SK-N-SH (cell line): Measurements from ENCODE around the gene STK39. TPM values are rescaled to one million over a fixed set of nuclear protein-coding genes. Genes with fewer than 3 reads are reported as not detected.

Source experiments
- CTCF ChIA-PET: fragments of 300-600, 350-600 bp; formaldehyde crosslinking; extraction: SDS; loops from one replicate; lab custom pipeline; 2021; lab: Yijun Ruan, JAX
- POLR2A ChIA-PET: fragments of 350-600 bp; sonication (Branson Sonifier 250); formaldehyde crosslinking; extraction: SDS; loops from one replicate; lab custom pipeline; 2020; ENCODE audit warnings: antibody characterized with exemption, inconsistent platforms; lab: Yijun Ruan, JAX
- DNase-seq: peaks from one replicate; pipeline ENCODE4 v3.0.0; 2012
- H2AFZ ChIP-seq: fragments of 200-600 bp; sonication (generic); 2 replicates; pipeline ENCODE4 v1.8.1; 2016; ENCODE audit warnings: antibody characterized with exemption, mild to moderate bottlenecking, low read depth
- H3F3A ChIP-seq: fragments of 200-600 bp; sonication (generic); replicated peaks from 2 replicates; pipeline ENCODE3; 2016; ENCODE audit warnings: antibody characterized with exemption, mild to moderate bottlenecking; ENCODE audit not compliant: insufficient read depth
- H3K27ac ChIP-seq, 2 experiments: fragments of 200-500 bp in 1 of 2; fragments of 200-600 bp in 1 of 2; sonication (Bioruptor generic) in 1 of 2; sonication (generic), shearing (Covaris generic) in 1 of 2; 2 replicates each; pipeline versions ENCODE4 v1.5.1 to v1.6.1; 2014 to 2016; ENCODE audit warnings: low read depth in 2 of 2, inconsistent platforms in 1 of 2, low read length in 1 of 2, mild to moderate bottlenecking in 1 of 2, mixed read lengths in 1 of 2
- H3K27me3 ChIP-seq: fragments of 200-600 bp; sonication (generic), shearing (Covaris generic); 2 replicates; pipeline ENCODE4 v1.6.1; 2016; ENCODE audit warnings: mixed run types; ENCODE audit not compliant: insufficient read depth
- H3K36me3 ChIP-seq, 2 experiments: fragments of 200-500 bp in 1 of 2; fragments of 200-600 bp in 1 of 2; sonication (Bioruptor generic) in 1 of 2; sonication (generic) in 1 of 2; replicated peaks in 1 of 2; 2 replicates each; pipeline versions ENCODE3 to v1.5.1; 2014 to 2016; ENCODE audit warnings: low read length in 1 of 2, mild to moderate bottlenecking in 1 of 2; ENCODE audit not compliant: insufficient read depth in 2 of 2, control insufficient read depth in 1 of 2
- H3K4me1 ChIP-seq, 2 experiments: fragments of 200-500 bp in 1 of 2; fragments of 200-600 bp in 1 of 2; sonication (Bioruptor generic) in 1 of 2; sonication (generic), shearing (Covaris generic) in 1 of 2; 2 replicates each; pipeline versions ENCODE4 v1.5.1 to v1.6.1; 2014 to 2016; ENCODE audit warnings: low read depth in 1 of 2, low read length in 1 of 2, mixed run types in 1 of 2; ENCODE audit not compliant: insufficient read depth in 2 of 2, control insufficient read depth in 1 of 2
- H3K4me2 ChIP-seq: fragments of 200-600 bp; sonication (generic), shearing (Covaris generic); 2 replicates; pipeline ENCODE4 v1.6.1; 2017; ENCODE audit warnings: mixed run types
- H3K4me3 ChIP-seq, 2 experiments: fragments of 200-500 bp in 1 of 2; fragments of 200-600 bp in 1 of 2; sonication (Bioruptor generic) in 1 of 2; sonication (generic), shearing (Covaris generic) in 1 of 2; 2 replicates each; pipeline versions ENCODE4 v1.5.1 to v1.8.1; 2014 to 2016; ENCODE audit warnings: low read depth in 2 of 2, inconsistent platforms in 1 of 2, low read length in 1 of 2, mild to moderate bottlenecking in 1 of 2, mixed read lengths in 1 of 2, moderate library complexity in 1 of 2
- H3K79me2 ChIP-seq: fragments of 200-600 bp; sonication (generic); 2 replicates; pipeline ENCODE4 v1.8.1; 2017; ENCODE audit warnings: mild to moderate bottlenecking; ENCODE audit not compliant: insufficient read depth
- H3K9ac ChIP-seq: fragments of 200-600 bp; sonication (generic); 2 replicates; pipeline ENCODE4 v1.6.1; 2017; ENCODE audit warnings: mixed run types
- H3K9me2 ChIP-seq: fragments of 200-600 bp; sonication (generic); 2 replicates; pipeline ENCODE4 v1.6.1; 2017; ENCODE audit warnings: mixed run types
- H3K9me3 ChIP-seq: fragments of 200-600 bp; sonication (generic); 2 replicates; pipeline ENCODE4 v1.6.1; 2017; ENCODE audit warnings: mixed run types, mild to moderate bottlenecking, moderate library complexity
- H4K20me1 ChIP-seq: fragments of 200-600 bp; sonication (generic); 2 replicates; pipeline ENCODE4 v1.6.1; 2017; ENCODE audit warnings: mild to moderate bottlenecking, mixed run types; ENCODE audit not compliant: insufficient read depth
- ELF1 ChIP-seq: IDR thresholded peaks from 2 replicates; pipeline ENCODE4 v1.4.0; 2012
- EZH2phosphoT487 ChIP-seq: fragments of 200-600 bp; sonication (generic); IDR thresholded peaks from 2 replicates; pipeline ENCODE4 v1.6.1; 2017; ENCODE audit warnings: low read depth, mixed run types, mild to moderate bottlenecking, antibody characterized with exemption, moderate library complexity, borderline replicate concordance
- FOXM1 ChIP-seq: IDR thresholded peaks from 2 replicates; pipeline ENCODE4 v1.4.0; 2012; ENCODE audit warnings: low read depth, mild to moderate bottlenecking
- GABPA ChIP-seq: IDR thresholded peaks from 2 replicates; pipeline ENCODE4 v1.4.0; 2012; ENCODE audit warnings: low read depth, mild to moderate bottlenecking
- IRF3 ChIP-seq: fragments of 150-350 bp; IDR thresholded peaks from 2 replicates; pipeline ENCODE4 v1.6.1; 2016; ENCODE audit warnings: mild to moderate bottlenecking, low read depth, low read length
- MEF2A ChIP-seq: IDR thresholded peaks from 2 replicates; pipeline ENCODE4 v1.4.0; 2012; ENCODE audit warnings: low read depth, borderline replicate concordance
- MXI1 ChIP-seq: IDR thresholded peaks from 2 replicates; pipeline ENCODE4 v1.6.1; 2012; ENCODE audit warnings: mild to moderate bottlenecking, low read depth, low read length, improper control_type of control experiment
- NFIC ChIP-seq: IDR thresholded peaks from 2 replicates; pipeline ENCODE4 v1.4.0; 2012; ENCODE audit warnings: borderline replicate concordance
- RAD21 ChIP-seq: IDR thresholded peaks from 2 replicates; pipeline ENCODE4 v1.6.1; 2012; ENCODE audit warnings: mild to moderate bottlenecking, low read length
- RCOR1 ChIP-seq: fragments of 150-350 bp; IDR thresholded peaks from 2 replicates; pipeline ENCODE4 v1.6.1; 2017; ENCODE audit warnings: antibody characterized with exemption, low read length
- SIN3A ChIP-seq: IDR thresholded peaks from 2 replicates; pipeline ENCODE4 v1.6.1; 2012; ENCODE audit warnings: low read depth, mild to moderate bottlenecking, low read length, moderate library complexity, borderline replicate concordance
- SMC3 ChIP-seq: IDR thresholded peaks from 2 replicates; pipeline ENCODE4 v1.6.1; 2012; ENCODE audit warnings: low read depth, low read length, improper control_type of control experiment
- TCF12 ChIP-seq: IDR thresholded peaks from 2 replicates; pipeline ENCODE4 v1.4.0; 2012
- TEAD4 ChIP-seq: IDR thresholded peaks from 2 replicates; pipeline ENCODE4 v1.4.0; 2012; ENCODE audit warnings: mild to moderate bottlenecking, borderline replicate concordance; ENCODE audit not compliant: insufficient read depth
- YY1 ChIP-seq: IDR thresholded peaks from 2 replicates; pipeline ENCODE4 v1.4.0; 2012; ENCODE audit warnings: low read depth, mild to moderate bottlenecking
- WGBS: methylation state at CpG from one replicate; pipeline ENCODE4 v1.1.6; 2017; ENCODE audit warnings: low lambda C conversion rate; 5-methylcytosine and 5-hydroxymethylcytosine counted together
- polyA plus RNA-seq, 3 experiments: library from polyadenylated mRNA; depleted of rRNA; stranded (reverse); fragments of >200 nt; gene quantifications; 2 replicates each; pipeline ENCODE4 v1.2.3, GENCODE V29; 2012
- TF ChIP-seq, protein P1 (sequence below): IDR thresholded peaks from 2 replicates; pipeline ENCODE4 v1.4.0; 2012; ENCODE audit warnings: low read depth
- TF ChIP-seq, protein P2 (sequence below): IDR thresholded peaks from 2 replicates; pipeline ENCODE4 v1.4.0; 2012; ENCODE audit warnings: low read depth, borderline replicate concordance

The STK39 gene
- polyA plus RNA-seq, 1 of the 3 experiments (the other 2 are of a cell fraction) = 9.6 TPM

- whole genome bisulfite sequencing = 100% methylated on average over 3 of the region's 3 CpGs
- no peak for DNase-seq
- no peak for TF ChIP-seq GABPA
- no peak for TF ChIP-seq EZH2phosphoT487
- TF ChIP-seq NFIC = no peak
- no peak for TF ChIP-seq RAD21
- TF ChIP-seq MXI1 = no peak
- TF ChIP-seq SIN3A = no peak
- TF ChIP-seq, protein P1, sequence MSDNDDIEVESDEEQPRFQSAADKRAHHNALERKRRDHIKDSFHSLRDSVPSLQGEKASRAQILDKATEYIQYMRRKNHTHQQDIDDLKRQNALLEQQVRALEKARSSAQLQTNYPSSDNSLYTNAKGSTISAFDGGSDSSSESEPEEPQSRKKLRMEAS = no peak
- TF ChIP-seq TEAD4 = no peak
- TF ChIP-seq RCOR1 = no peak
- no peak for TF ChIP-seq YY1
- TF ChIP-seq FOXM1 = no peak
- no peak for TF ChIP-seq SMC3
- TF ChIP-seq, protein P2, sequence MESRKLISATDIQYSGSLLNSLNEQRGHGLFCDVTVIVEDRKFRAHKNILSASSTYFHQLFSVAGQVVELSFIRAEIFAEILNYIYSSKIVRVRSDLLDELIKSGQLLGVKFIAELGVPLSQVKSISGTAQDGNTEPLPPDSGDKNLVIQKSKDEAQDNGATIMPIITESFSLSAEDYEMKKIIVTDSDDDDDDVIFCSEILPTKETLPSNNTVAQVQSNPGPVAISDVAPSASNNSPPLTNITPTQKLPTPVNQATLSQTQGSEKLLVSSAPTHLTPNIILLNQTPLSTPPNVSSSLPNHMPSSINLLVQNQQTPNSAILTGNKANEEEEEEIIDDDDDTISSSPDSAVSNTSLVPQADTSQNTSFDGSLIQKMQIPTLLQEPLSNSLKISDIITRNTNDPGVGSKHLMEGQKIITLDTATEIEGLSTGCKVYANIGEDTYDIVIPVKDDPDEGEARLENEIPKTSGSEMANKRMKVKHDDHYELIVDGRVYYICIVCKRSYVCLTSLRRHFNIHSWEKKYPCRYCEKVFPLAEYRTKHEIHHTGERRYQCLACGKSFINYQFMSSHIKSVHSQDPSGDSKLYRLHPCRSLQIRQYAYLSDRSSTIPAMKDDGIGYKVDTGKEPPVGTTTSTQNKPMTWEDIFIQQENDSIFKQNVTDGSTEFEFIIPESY = no peak
- no peak for TF ChIP-seq TCF12
- Histone ChIP-seq H3K27ac (no peak overlapping the region), H3K9me3 (no peaks in the 10 kb centered on the region), H2AFZ (no peak overlapping the region), H3K4me3 (no peak overlapping the region), H3K36me3 (peaks cover 11 to 17% of the 10 kb centered on the region in 2 experiments), H3K27me3 (no peaks in the 10 kb centered on the region), H3K9ac (no peak overlapping the region), H3K9me2 (no peaks in the 10 kb centered on the region), H3K4me2 (no peak overlapping the region), H3F3A (no peaks in the 10 kb centered on the region), H3K4me1 (no peaks in the 10 kb centered on the region; a peak in 1 of 4 replicates), H3K79me2 (no peaks in the 10 kb centered on the region), H4K20me1 (no peaks in the 10 kb centered on the region)
- ChIA-PET POLR2A (no interaction called here), CTCF (interaction anchor here (0.9 kb wide), 1 partner anchor 9 kb away, joined by 4 read pairs; no protein-coding TSS in a partner anchor)
Measured at GRCh38 chr2:168079236-168079635, 168.2 kb downstream of the STK39 start.

- ChIA-PET CTCF (interaction anchor here (1.4 to 1.8 kb wide), 4 partner anchors 9 to 111 kb away, joined by 3 to 6 read pairs (median 4); no protein-coding TSS in a partner anchor), POLR2A (no interaction called here)
- no peaks in the 10 kb centered on the region for H3K27me3 ChIP-seq
- no peak overlapping the region for H3K9ac ChIP-seq
- no peaks in the 10 kb centered on the region for H3K9me2 ChIP-seq
- no peaks in the 10 kb centered on the region for H3K9me3 ChIP-seq
- H3F3A ChIP-seq = peaks cover 4% of the 10 kb centered on the region
- peaks cover 15 to 16% of the 10 kb centered on the region in 2 experiments for H3K36me3 ChIP-seq
- TF ChIP-seq ELF1 (no peak), TEAD4 (no peak), IRF3 (no peak), MEF2A (no peak)
- no peaks in the 10 kb centered on the region for H4K20me1 ChIP-seq
- H3K4me3 ChIP-seq = no peak overlapping the region
- H3K27ac ChIP-seq = no peak overlapping the region
- no peaks in the 10 kb centered on the region; a peak in 1 of 4 replicates for H3K4me1 ChIP-seq
- no peak for DNase-seq
- H3K79me2 ChIP-seq = no peaks in the 10 kb centered on the region
- H2AFZ ChIP-seq = no peak overlapping the region
- WGBS = 92% methylated on average over 3 of the region's 3 CpGs
- H3K4me2 ChIP-seq = no peak overlapping the region
Measured at GRCh38 chr2:168076731-168077130, 170.7 kb downstream of the STK39 start.
